HG02571 (cell line): ENCODE measurements around the gene GPATCH2.

Experiments used
- ATAC-seq: cut with Tn5 transposase; IDR thresholded peaks from one replicate; pipeline ENCODE4 v1.9.1; 2021; ENCODE audit warnings: mild to moderate bottlenecking, moderate library complexity; ENCODE audit not compliant: unreplicated experiment

GPATCH2 gene

GRCh38 chr1:217630711-217631591 lies at the start of gene GPATCH2, which contains the start of gene SPATA17:
Gene GPATCH2, minus strand, starts transcription at chr1:217631090. Its CDS starts 119 bp downstream, at chr1:217630971.
Gene SPATA17, plus strand, starts transcription at chr1:217631344. Its CDS starts 35 bp downstream, at chr1:217631379.
- peak; percentile 98 for ATAC-seq

DNA sequence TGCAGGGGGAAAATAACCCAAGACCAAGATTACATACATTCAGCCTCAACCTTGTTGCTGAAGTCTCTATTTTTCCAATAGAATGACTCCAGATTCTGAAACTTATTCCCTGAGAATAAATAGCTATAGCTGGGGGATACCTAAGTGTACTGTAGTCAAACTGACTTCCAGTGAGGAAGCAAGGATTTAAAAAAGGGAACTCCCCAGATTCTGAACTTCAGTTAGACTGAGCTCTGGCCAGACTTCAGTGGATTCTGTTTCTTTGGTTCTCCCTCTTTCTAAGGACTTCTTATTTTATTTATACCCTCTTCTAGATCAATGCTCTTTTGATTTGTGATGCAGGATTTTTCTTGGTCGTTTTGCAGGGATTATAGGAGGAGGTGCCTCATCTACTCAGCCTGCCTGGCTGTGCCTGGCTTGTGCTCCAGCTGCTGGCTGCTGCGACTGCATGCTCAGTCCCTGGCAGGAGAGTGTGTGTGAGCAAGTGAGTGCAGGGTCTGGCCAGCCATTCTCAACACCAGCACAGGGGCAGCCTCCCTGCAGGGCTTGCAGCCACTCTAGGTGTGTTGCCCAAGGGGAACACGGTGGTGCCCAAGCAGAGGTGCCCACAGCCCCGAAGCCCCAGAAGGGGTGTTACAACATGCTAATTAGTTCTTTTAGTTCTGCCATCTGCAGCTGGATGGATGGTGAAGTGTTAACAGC lies 43.3 kb upstream of the GPATCH2 start:
- no peak for ATAC-seq

DNA sequence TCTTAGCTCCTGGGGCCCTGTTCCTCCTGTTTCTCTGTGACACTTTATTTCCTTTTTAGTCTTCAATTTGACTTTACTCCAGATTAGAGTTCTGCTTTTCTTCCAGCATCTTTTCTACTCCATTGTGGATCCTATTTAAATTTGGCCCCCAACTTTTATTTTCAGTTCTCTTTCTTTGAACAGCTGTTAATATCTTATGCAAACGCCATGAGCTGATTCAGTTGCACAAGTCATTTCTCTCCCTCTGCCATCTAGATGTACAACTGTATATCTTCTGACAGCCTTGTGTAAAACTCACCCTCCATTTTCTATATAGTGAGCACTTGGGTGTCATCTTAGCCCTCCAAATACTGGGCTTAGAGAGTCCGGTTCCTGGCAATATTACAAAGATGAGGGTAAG lies 42.5 kb upstream of the GPATCH2 start:
- peak; percentile 65 for ATAC-seq

- ATAC-seq, result no peak
These were observed 37.6 kb upstream of the GPATCH2 start for GRCh38 chr1:217668351-217668940.

DNA sequence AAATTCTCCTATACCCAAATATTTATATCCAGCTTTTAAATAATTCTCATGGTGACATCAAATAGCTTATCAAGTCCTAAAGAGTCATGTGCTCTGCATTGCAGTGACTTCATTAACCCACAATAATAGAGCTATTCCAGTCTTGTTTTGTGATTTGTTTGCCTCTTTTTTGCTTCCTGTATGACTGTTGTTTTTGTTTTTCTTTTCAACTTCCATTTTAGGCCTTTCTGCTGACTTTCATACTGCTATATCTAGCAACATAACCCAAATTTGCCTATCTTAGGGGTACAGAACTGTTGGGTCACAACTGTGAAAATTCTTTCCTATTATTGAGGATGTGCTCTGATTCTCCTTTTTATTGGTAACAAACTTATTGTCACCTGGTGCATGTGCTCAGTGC lies 30.5 kb upstream of the GPATCH2 start:
- ATAC-seq, result no peak

- peak; percentile 80 for ATAC-seq
These were observed 29.6 kb upstream of the GPATCH2 start for GRCh38 chr1:217660353-217661062.

GRCh38 chr1:217650674-217651073 lies 19.8 kb upstream of the GPATCH2 start:
- ATAC-seq, result no peak

- ATAC-seq, result no peak
These were observed 16.9 kb upstream of the GPATCH2 start for GRCh38 chr1:217647791-217648190.

- ATAC-seq, result no peak
These were observed 11.6 kb upstream of the GPATCH2 start for GRCh38 chr1:217642455-217642854.

- no peak for ATAC-seq
These were observed 3.5 kb downstream of the GPATCH2 start for GRCh38 chr1:217627431-217627830.

GRCh38 chr1:217626321-217626720 lies 4.6 kb downstream of the GPATCH2 start:
- no peak for ATAC-seq

DNA sequence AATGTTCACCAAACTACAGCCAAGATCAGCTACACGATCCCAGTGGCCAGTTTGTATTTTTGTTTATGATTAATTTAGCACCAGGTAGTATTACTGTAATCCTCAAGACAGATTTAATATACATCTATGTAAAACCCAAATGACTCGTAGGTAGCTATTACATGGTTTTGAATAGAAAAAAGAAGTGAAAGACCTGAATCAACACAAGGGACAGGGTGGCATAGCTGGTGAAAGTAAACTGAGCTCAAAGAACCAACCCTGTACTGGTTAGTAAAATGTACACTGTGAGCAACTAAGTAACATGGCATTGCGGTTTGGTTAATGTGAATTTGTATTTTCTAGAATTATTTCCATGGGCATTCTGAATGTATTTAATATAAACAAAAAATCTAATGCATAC lies 8.8 kb downstream of the GPATCH2 start:
- no peak for ATAC-seq

DNA sequence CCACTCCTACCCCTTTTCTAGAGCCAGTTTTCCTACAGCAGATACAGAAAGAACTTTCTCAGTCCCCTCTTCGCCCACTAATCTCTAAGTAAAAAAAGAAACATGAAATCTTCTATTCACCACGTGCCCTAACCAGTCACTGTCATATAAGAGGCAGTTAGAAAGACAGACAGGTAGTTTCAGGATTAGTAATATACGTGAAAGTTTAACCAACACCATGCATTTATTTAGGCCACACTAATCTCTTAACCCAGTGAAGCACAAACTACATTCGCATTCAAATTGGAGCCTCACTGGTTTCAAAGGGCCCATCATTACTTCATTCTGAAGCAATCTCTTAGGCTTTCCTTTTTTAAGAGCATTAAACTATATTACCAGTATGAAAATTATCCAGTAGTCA lies 10.1 kb downstream of the GPATCH2 start:
- ATAC-seq, result peak; percentile 100

DNA sequence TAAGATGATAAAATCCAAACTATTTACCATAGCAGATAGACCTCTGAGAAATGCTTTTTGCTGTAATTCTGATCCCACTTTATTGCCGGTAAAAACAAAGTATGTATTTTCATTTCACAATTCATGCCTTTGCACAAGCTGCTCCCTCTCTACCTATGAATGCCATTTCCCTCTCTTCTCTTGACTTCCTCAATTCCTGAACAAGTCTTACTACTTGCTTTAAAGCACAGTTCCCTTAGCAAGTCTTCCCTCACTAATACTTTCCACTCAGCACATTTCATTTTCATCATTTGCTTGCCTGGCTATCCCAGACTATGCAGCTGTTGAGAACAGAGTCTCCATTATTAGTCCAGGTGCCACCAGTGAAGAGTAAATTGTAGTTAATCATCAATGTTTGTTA lies 13.8 kb downstream of the GPATCH2 start:
- no peak for ATAC-seq

DNA sequence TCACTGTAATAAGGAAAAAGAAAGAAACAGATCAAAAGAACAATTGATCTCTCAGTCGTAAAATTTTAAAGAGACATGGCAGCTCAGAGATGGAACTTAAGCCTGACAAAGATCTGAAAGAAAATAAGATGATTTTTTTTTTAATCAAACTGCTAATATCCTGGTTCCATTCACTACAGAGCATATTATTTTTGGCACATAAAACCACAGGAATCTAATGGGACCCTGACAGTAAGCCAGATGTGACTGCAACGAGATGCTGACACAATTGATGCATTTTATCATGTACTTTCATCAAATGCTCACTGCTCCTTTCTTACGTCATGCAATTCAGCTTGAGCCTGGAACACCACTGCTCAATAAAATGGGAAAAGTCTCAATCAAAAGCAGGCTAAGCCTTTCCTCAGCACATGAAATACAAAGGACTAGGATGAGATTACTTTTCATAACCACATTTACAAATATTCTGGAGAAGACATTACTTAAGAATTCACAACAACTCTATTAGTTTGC lies 16.6 kb downstream of the GPATCH2 start:
- no peak for ATAC-seq

- no peak for ATAC-seq
These were observed 25.5 kb downstream of the GPATCH2 start for GRCh38 chr1:217605390-217605789.

- no peak for ATAC-seq
These were observed 28.5 kb downstream of the GPATCH2 start for GRCh38 chr1:217602380-217602779.

GRCh38 chr1:217599154-217599553 lies 31.7 kb downstream of the GPATCH2 start:
- no peak for ATAC-seq

DNA sequence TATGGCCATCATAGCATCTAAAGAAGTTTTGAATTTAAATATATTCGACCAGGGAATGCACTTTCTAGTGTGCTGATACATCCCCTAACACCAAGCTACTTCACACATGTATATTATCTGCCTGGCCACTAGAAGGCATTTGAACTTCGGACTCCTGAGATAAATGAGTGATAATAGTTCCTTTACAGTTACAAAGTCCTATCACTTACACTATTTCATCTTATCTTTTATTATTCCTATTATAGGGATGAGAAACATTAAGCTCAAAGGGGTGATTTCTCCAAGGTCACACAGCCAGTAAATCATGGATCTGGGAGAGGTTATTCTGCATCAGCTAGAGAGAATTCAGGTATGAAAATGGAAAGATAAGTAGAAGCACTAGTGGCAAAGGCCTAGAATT lies 40.3 kb downstream of the GPATCH2 start:
- no peak for ATAC-seq

DNA sequence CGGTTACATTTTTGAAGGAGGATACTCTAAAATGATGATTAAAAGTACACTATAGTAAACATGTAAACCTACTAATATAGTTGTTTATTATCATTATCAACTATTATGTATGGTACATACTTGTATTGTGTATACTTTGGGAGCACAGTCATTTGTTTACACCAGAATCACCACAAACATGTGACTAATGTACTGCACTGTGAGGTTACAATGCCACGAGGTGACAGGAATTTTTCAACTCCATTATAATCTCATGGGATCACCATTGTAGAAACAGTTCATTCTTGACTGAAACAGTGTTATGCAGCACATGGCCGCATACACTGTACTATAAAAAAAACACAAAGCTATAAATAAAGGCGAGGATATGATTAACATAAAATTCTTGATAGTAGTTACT lies 44.3 kb downstream of the GPATCH2 start:
- no peak for ATAC-seq

- ATAC-seq, result no peak
These were observed 45.3 kb downstream of the GPATCH2 start for GRCh38 chr1:217585577-217585976.
